Activated gamma-delta T cell treated with Interleukin-2 at 50 U/mL for 16 hours (primary cell): ENCODE results near the gene MADCAM1.

Source experiments
- DNase-seq: peaks from one replicate; pipeline ENCODE4 v3.0.0-alpha.2; 2020

MADCAM1 gene

DNA sequence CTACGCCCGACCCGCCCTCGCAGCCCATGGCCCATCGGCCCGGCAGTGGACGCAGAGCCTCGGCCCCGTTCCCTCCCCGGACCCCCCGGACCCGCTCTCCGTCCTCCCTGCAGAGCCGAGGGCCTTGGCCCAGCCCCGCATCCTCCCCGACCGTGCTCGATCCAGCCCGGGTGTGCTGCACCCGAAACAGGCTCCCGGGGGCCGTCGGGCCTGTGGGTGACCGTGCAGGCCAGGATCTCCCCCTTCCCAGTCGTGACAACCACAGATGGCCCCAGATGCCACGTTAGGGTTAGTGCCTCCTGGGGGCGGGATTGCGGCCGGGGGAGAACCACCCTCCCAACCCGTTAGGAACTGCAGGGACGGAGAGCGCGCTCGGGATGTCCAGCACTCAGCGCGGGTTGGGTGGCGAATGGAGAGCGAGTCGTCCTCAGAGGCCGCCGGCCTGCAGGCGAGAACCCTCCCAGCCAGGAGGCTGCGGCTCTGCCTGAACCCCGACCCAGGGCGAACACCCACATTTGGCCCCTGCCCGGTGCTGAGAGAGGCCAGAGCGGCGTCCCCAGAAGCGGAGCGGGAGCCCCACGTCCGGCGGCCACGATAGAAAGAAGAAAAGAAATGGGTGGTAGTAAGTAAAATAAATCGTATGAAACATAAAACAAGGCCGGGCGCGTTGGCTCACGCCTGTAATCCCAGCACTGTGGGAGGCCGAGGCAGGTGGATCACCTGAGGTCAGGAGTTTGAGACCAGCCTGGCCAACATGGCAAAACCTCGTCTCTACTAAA, 6.7 kb upstream of the MADCAM1 start:
- DNase-seq, result no peak

DNA sequence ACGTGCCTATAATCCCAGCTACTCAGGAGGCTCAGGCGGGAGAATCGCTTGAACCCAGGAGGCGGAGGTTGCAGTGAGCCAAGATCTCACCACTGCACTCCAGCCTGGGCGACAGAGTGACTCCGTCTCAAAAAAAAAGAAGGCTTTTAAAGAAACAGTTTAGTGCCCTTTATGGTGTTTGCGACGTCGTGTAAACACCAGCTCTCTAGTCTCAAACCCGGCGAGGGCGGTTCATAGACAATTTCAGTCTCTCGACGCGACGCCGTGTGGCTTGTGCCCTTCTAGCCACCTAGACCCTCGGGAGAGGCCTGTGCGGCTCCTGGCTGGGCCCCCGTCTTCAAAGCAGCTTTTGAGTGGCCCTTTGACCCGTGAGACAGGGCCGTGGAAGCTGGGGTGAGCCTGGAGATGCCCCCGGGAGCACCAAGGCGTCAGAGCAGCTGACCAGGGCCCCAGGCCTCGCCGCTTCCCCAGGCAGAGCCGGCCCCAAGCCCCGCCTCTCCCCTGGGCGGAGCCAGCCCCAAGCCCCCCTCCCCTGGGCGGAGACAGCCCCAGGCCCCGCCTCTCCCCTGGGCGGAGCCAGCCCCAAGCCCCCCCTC, 5.0 kb upstream of the MADCAM1 start:
- no peak for DNase-seq

DNA sequence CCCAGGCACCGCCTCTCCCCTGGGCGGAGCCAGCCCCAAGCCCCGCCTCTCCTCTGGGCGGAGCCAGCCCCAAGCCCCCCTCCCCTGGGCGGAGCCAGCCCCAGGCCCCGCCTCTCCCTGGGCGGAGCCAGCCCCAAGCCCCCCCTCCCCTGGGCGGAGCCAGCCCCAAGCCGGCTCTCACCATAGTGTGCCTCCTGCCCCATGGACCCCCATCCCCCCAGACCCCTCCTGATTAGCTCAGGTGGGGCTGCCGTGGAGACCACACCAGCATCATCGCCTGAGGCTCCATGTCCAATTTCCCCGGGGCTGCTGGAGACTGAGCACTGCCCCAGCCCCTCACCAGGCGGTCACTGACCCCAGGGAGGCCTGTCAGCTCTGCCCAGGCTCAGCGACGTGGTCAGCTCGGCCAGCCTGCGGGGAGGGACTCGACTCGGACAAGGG, 4.2 kb upstream of the MADCAM1 start:
- DNase-seq, result peak; percentile 34

DNA sequence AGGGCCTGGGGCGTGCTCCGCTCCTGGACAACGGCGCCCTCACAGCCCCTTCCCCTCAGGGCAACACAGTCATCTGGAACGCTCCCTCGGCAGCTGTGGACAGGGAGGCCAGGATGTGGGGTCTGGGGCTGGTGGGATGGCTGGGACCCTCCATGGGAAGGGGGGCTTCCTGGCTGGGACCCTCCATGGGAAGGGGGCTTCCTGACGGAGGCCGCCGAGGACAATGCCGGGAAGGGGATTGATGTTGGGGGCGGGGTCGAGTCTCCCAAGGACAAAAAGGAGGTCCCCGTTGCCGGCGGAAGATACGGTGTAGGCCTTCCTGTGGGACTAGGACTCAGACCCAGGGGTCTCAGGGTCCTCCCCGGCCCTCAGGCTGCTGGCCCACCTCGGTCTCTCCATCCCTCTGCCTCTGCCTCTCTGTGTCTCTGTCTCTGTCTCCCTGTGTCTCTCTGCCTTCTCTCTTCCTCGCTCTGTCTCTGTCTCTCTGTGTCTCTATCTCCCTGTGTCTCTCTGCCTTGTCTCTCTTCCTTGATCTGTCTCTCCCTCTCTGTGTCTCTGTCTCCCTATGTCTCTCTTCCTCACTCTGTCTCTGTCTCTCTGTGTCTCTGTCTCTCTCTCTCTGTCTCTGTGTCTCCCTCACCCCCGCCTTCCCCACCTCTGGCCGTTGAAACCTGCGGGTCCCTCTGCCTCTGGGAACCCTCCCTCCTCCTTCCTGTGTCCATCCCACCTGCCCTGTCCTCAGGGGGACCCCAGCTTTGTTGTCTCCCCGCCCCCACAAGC, 2.7 kb upstream of the MADCAM1 start:
- no peak for DNase-seq

DNA sequence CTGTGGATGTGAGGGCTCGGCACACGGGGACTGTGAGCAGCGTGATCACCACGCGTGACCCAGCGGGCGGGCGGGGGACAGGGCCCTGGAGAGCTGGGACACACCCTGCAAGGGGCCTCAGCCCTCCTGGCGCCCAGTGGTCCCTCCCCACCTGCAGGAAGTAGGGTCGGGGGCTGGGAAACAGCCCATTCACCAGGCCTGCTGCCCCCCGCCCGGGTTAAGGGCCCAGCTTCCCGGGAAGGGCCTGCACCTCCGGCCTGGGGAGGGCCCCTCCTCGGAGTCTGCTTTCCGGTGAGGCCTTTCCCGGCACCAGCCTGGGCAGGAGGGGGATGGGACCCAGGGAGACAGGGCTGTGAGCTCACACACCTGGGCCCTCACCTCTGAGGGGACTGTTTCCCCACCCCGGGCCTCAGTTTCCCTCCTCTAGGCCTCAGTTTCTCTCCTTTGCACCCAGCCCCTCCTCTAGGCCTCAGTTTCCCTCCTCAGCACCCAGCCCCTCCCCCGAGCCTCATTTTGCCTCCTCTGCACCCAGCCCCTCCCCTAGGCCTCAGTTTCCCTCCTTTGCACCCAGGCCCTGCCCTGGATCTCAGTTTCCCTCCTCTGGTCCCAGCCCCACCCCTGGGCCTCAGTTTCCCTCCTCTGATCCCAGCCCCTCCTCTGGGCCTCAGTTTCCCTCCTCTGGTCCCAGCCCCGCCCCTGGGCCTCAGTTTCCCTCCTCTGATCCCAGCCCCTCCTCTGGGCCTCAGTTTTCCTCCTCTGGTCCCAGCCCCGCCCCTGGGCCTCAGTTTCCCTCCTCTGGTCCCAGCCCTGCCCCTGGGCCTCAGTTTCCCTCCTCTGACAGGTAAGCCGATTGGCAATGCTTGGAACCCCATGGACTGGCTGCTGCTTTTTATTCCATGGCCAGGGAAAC, 1.9 kb upstream of the MADCAM1 start:
- DNase-seq, result no peak

DNA sequence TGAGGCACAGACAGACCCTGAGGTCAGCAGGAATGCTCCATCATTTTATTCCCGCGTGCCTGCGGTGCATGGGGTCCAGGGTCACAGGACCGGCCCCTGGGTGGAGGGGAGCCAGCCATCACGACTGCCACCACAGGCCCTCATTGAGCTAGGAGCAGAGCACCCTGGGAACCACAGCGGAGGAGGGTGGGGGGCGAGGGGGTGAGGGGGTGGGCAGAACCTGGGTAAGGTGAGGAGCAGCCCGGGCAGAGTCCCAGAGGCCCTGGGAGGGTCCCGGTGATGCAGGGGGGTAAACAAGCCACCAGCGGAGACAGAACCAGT, 1.2 kb upstream of the MADCAM1 start:
- DNase-seq, result no peak

DNA sequence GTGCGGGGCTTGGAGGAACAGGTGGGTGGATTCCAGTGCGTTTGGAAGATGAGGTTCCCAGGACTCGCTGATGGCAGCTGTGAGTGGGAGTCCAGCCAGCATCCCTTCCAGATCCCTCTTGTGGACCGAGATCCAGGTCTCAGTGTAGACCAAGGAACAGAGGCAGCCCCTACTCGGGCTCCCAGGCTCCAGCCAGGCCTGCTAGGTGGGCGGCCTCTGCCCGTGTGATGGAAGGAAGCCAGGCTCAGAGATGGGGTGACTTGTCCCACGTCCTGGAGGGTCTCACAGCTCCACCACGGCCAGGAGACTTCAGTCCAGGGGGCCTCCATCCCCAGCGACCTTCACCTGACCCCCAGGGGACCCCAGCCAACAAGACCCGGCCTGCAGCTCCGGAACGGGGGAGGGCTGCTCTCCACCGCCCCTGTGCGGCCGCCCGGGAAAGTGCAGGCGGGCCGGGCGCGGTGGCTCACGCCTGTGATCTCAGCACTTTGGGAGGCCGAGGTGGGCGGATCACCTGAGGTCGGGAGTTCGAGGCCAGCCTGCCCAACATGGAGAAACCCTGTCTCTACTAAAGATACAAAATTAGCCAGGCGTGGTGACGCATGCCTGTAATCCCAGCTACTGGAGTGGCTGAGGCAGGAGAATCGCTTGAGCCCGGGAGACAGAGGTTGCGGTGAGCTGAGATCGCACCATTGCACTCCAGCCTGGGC, 729 bp upstream of the MADCAM1 start:
- DNase-seq, result no peak

DNA sequence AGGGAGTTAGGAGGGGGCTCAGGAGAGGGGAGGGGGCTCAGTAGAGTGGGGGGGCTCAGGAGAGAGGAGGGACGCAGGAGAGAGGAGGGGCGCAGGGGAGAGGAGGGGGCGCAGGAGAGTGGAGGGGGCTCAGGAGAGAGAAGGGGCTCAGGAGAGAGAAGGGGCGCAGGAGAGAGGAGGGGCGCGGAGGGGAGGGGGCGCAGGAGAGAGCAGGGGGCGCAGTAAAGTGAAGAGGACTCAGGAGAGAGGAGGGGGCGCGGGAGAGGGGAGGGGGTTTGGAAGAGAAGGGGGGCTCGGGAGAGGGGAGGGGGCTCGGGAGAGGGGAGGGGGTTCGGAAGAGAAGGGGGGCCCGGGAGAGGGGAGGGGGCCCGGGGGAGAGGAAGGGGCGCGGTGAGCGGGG, 700 bp downstream of the MADCAM1 start:
- DNase-seq, result no peak

DNA sequence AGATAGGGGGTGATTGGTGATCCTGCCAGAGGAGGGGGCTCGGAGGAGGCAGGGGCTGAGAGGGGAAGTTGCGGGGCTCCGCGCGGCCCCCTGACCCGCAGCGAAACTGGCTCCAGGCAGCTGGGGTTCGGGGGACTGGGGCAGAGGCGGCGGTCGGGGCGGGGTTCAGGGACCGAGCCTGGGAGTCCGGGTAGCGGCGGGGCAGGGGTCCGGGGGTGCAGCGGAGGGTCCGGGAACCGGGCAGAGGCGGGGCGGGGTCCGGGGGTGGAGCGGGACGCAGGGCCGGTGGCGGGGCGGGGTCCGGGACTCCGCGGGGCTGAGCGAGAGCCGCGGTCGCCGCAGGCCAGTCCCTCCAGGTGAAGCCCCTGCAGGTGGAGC, 1.2 kb downstream of the MADCAM1 start:
- no peak for DNase-seq

DNA sequence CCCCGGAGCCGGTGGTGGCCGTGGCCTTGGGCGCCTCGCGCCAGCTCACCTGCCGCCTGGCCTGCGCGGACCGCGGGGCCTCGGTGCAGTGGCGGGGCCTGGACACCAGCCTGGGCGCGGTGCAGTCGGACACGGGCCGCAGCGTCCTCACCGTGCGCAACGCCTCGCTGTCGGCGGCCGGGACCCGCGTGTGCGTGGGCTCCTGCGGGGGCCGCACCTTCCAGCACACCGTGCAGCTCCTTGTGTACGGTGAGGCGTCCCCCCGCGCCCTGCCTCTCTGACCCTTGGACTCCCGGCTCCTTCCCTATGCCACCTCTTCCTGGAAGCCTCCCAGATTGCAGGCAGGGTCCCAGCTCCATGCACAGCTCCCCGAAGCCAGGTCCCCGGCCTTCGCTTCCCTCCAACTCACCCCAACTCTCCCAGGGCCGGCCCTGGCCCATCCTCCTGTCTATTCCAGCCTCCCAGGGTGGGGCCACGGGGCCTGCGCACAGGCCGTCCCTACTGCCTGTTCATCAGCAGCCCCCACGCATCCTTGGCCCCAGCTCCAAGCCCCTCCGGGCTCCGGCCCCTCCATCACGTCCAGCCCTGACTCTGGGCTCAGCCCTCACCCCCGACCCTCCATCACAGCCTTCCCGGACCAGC, 1.7 kb downstream of the MADCAM1 start:
- no peak for DNase-seq

DNA sequence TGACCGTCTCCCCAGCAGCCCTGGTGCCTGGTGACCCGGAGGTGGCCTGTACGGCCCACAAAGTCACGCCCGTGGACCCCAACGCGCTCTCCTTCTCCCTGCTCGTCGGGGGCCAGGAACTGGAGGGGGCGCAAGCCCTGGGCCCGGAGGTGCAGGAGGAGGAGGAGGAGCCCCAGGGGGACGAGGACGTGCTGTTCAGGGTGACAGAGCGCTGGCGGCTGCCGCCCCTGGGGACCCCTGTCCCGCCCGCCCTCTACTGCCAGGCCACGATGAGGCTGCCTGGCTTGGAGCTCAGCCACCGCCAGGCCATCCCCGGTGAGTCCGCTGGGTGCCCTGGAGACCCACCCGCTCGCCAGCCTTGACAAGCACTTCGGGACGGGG, 2.2 kb downstream of the MADCAM1 start:
- no peak for DNase-seq

DNA sequence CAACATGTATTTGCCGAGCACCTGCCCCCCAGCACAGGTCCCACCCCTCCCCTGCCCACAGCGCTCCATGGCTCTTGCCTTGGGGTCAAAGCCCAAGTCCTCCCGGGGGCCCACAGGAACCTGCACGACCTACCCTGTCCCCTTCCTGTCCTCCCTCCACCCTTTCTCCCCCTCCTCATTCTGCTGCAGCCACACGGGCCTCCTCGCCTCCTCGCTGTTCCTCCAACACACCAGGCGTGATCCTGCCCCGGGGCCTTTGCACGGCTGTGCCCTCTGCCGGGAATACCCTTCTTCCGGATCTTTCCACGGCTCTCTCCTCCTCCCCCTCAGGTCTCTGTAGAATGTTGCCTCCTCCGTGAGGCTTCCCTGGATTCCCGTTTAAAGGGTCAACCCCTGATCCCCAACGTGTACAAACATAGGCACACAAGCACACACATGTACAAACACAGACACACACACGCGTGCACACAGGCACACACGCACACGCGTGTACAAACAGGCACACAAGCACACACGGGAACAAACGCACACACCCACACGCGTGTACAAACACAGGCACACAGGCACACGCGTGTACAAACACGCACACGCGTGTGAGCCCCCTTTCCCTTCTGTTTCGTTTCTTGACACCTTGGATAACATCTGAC, 2.8 kb downstream of the MADCAM1 start:
- no peak for DNase-seq

DNA sequence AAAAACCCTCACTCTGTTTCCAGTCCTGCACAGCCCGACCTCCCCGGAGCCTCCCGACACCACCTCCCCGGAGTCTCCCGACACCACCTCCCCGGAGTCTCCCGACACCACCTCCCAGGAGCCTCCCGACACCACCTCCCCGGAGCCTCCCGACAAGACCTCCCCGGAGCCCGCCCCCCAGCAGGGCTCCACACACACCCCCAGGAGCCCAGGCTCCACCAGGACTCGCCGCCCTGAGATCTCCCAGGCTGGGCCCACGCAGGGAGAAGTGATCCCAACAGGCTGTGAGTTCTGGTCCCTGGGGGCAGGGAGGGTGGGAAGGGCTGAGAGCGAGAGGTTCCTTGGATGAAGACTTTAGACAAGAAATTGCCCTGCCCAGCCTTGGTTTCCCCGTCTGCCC, 5.4 kb downstream of the MADCAM1 start:
- no peak for DNase-seq

DNA sequence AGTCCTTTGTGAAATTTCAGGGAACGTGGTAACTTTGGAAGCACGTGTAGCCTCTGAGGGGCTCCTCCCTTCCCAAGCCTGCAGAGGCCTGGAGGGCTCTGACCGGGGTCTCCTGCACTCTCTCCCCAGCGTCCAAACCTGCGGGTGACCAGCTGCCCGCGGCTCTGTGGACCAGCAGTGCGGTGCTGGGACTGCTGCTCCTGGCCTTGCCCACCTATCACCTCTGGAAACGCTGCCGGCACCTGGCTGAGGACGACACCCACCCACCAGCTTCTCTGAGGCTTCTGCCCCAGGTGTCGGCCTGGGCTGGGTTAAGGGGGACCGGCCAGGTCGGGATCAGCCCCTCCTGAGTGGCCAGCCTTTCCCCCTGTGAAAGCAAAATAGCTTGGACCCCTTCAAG, 8.3 kb downstream of the MADCAM1 start:
- DNase-seq, result no peak

DNA sequence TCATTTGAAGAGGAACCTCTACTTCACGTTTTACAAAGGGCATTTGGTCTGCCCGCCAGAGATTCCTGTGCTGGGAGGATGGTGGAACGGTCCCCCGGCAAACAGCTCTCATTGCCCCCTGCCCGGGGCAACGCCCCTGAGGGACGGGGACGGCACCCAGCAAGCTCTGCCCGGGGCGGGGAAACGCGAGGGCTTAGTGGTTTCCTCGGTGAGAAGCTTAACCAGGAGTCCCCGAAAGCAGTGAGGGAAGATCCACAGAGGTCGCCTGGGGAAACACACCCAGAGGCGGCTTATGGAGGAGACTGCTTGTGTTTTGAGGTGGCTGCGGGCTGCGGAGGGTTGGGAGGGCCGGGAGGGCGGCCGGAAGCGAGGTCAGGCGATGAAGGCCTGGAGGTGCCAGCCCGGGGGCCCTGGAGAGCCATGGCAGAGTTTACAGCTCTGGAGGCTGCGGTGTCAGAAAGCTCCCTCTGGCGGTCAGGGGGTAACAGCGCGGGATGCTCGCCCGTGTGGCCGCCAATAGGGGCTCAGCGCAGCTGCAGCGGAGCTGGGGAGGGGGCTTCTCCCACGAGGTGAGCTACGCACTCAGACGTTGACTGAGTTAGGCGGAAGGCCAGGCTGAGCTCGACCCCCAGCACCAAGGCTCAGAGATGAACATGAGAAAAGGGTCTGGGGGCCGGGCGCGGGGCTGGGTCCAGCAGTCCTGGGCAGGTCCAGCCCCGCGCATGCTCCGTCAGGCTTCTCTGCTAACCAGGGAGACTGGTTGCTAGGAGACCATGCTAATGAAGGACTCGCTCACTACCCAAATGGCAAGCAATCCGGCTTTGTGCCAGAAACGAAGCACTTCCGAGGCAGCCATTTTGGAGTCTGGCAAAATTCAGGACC, 10.4 kb downstream of the MADCAM1 start:
- DNase-seq, result peak; percentile 93

DNA sequence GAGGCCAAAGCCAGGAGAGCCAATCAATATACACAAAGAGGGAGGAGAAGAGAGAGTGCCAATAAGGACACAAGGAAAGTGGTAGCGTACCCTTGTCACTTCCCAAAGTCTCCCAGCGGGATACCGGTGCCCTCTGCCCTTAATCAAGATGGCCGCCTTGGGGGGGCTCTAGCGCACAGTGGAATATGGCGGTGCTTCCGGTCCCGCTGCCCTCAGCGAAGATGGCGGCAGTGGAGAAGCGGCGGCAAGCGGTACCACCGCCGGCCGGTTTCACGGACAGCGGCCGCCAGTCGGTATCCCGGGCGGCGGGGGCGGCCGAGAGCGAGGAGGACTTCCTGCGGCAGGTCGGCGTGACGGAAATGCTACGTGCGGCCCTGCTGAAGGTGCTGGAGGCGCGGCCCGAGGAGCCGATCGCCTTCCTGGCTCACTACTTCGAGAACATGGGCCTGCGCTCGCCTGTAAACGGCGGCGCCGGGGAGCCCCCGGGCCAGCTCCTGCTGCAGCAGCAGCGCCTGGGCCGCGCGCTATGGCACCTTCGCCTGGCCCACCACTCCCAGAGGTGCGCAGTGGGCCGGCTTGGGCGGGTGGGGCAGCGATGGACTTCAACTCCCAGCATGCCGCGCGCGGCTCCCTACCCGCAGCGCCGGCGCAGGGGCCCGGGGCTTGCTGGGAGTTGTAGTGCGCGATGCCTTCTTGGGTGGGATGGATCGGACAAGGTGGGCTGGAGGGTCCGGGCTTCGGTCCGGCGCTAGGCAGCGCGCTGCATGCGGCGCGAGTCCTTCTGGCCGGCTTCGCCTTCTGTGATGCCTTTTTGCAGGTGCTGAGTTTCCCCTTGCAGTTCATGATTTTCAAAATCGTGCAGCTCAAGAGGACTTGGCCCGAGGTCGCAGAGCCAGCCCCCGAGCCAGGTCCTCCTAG, 11.3 kb downstream of the MADCAM1 start, which contains the start of gene TPGS1:
Gene TPGS1, plus strand, starts transcription at position 212 of the 918 bp plus-strand sequence. Its CDS starts 10 bp downstream, at position 222.
- peak; percentile 83 for DNase-seq

DNA sequence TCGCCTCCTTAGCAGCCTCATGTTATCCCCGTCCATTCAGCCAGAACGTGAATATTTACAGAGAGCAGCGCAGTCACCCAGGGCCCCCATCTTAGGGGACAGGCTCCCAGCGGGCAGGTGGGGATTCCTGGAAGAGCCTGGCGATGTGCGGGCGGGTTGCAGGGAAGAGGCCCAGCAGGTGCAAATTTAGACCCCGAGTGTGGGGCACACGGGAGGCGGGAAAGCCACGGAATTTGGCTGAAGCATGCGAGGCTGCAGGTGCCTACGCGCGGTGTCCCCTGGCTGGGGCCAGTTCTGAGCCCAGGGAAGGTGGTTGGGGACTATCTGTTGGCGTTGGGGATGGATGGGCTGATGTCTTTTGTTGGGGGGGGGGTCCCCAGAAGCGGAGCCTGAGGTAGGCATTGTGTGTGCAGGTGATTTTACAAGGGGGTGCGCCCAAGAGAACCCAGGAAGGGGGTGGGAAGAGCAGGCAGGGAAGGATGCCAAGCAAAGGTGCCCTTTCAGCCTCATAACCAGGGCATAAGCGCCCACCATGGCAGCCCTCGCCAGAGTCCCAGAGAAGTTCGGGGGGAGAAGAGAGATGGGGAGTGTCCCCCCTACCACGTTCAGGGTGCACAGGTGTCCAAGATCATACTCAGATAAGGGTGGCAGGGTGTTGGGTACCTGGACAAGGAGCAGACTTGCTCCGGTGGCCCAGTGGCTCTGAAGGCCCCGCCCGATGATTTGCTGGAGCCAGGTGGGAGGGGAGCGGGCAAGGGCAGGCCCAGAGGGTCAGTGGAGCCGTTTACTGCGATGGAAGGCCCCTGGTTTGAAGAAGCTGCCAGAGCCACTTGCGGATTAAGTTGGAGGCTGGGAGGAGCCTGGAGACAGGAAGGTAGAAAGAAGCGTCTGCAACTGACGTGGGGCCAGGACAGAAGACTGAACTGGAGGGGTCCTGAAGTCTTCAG, 12.2 kb downstream of the MADCAM1 start:
- no peak for DNase-seq

DNA sequence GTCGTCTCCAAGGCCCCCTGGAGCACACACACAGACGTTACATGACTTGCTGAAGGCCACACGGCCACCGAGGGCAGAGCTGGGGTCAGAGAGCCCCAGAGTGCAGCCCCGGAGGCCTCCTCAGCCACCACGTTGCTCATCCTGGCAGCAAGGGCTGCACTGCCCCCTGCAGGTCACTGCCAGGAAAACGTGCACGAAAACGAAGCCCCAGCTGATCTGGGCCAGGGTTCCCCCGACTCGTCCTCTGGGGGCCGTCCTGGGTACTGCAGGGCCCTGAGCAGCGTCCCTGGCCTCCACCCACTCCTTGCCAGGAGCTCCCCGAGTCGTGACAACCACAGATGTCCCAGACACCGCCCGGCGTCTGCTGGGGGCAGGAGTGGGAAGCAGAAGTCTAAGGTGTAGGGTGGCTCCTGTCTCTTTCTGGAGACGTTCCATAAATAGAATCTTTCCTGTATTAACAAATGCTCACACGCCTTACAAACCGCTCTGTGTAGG, 14.4 kb downstream of the MADCAM1 start:
- peak; percentile 93 for DNase-seq
